ENCODE results near the gene BCL2. TPM values are rescaled to one million over a fixed set of nuclear protein-coding genes. Genes with fewer than 3 reads are reported as not detected.
"Not testable (repeated sequence)": the region's sequence is repeated elsewhere in the genome, so short reads cannot be mapped to it uniquely, and the experiment has no call there.

The BCL2 gene
- total RNA-seq, 1 donor = 11.8 TPM

DNA sequence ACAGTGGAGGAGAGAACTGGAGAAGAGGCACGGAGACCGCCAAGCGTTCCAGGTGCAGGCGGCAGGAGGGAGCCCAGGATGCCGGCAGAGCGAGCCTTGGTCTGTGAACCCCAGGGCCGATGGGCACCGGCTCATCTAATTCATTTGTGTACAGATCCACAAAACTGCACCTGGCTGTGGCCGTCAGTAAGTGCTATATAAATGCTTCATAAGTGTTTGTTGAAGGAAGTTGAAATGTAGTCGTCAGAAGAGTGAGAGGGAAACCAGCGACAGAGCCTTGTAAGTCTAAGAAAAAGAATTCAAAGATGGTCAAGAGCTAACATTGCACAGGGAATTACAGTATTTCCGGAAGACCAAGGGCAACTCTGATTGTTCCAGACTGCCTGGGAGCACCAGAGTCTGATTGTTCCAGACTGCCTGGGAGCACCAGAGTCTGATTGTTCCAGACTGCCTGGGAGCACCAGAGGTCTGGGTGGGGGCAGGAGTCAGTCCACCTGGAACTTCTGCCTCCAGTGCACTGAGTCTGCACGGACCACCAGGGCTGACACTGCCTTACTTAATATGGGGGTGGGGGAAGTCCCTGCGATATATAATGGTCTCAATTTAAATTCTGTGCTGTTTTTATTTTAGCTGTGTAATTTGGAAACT lies 112.3 kb downstream of the BCL2 start:
- no peak for DNase-seq (ENCODE audit: low read depth in 2 of 3, low spot score in 2 of 3)

DNA sequence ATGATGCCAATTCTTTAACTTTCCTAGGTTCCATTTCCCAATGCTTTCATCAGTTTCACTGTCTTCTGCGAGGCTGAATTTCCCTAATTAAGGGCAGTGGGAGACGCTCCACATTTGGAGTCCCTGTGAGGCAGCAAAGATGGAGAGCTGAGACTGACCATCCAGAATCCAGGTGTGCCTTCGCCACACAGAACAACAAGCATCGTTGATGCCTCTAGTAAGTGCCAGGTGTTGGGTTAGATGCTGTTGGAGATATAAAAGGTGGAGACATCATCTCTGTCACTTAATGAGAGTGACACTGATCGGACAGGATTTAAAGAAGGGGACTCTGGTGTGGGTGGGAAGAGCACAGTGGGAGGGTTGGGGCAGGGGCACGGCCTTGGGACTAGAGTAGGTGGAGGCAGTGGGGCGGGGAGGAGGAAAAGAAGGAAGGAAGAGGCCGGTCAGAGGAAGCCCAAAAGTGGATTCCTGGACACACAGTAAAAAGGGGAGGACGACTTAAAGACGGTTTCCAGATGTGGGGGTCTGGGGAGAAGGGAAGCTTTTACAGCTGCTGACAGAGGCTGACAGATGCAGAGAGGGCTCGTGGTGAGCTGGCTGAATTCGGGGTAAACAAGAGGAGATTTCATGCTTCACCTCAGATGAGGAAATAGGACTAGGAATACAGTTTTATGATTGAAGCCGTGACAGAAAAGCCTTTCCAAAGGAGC lies 113.0 kb downstream of the BCL2 start:
- DNase-seq (ENCODE audit: low read depth in 2 of 3, low spot score in 2 of 3) = no peak

DNA sequence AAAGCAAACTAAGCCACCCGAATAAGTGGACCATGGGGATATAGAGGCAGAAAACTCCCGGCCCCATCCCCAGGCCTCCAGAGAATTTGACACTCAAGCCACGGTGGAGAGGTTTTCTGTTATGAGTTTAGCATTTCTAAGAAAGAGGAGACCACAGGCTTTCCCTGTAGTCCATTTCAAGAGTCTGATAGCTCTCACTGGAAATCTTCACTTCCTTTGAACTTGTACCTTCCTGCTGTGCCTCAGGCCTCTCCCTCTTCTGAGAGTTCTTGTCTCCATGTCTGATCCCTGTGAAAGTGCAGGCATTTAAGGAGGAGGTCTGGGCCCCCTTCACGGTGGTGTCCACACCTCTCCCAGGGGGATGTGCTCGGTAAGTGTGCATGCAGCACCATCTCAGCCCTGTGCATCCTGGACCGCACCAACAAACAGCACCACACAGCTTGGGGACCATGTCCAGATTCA lies 113.7 kb downstream of the BCL2 start:
- DNase-seq (ENCODE audit: low read depth in 2 of 3, low spot score in 2 of 3) = no peak

DNA sequence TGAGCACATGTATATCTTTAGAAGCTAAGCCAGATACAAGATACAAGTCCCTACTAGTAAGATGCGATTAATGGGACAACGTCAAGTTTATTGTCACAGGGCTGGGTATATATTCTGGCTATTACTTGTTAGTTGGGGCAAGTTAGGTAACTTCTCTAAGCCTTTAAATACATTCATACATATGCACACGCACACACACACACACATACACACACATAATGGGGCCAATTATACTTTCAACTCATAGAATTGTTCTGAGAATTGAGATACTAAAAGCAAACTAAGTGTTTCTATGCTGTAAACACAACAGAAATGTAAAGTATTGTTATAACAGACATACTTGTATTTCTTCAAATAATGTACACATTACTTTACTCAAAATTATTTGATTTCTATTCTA lies 116.1 kb downstream of the BCL2 start:
- DNase-seq (ENCODE audit: low read depth in 2 of 3, low spot score in 2 of 3) = no peak

DNA sequence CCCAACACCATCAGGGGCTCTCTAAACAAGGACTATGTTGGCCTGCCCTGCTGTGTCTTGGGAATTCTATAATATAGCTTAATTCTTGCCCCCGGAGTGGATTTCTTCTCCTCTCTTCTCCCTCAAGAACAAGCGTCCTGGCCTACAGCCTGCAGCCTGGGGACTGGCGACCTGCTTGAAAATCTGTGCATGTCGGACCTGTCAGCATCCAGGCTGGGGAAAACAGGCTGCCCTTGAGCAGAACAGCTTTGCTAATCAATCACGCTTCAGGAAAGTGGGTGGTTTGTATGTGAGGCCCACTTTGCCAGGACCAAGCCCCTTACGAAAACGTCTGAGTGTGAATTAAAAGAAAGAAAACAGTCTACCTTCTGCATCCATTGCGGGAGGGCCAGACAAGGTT lies 116.7 kb downstream of the BCL2 start:
- DNase-seq (ENCODE audit: low read depth in 2 of 3, low spot score in 2 of 3) = no peak

DNA sequence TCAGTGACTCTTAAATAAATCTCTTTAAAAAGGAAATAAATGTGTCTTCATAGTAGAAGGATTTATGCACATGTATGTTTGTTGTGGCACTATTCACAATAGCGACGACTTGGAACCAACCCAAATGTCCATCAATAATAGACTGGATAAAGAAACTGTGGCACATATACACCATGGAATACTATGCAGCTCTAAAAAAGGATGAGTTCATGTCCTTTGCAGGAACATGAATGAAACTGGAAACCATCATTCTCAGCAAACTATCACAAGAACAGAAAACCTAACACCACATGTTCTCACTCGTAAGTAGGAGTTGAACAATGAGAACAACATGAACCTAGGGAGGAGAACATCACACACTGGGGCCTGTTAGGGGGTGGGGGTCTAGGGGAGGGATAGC lies 118.1 kb downstream of the BCL2 start:
- DNase-seq (ENCODE audit: low read depth in 2 of 3, low spot score in 2 of 3) = not testable (repeated sequence)

DNA sequence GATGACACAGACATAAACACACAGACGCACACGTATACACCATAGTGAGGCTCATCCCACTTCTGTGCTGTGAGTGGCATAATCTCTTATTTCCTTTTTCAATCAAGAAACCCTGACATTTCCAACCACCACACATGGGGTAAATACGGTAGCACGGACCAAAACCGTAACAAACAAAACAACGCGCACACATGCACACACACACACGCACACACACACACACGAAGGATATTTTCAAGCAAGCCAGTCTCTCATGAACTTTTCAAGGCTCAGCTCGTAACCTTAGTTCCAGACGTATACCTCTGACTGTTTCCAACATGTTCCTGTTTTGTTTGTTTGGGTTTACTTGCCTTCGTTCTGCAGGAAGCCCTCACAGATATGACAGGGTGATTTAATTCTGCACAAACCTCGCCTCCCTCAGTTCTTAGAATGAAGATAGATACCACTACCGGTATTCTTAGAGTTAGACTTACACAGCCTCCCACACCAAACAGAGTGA lies 119.8 kb downstream of the BCL2 start:
- DNase-seq (ENCODE audit: low read depth in 2 of 3, low spot score in 2 of 3) = peak in 2 of 3 donors; percentile 33 to 57

DNA sequence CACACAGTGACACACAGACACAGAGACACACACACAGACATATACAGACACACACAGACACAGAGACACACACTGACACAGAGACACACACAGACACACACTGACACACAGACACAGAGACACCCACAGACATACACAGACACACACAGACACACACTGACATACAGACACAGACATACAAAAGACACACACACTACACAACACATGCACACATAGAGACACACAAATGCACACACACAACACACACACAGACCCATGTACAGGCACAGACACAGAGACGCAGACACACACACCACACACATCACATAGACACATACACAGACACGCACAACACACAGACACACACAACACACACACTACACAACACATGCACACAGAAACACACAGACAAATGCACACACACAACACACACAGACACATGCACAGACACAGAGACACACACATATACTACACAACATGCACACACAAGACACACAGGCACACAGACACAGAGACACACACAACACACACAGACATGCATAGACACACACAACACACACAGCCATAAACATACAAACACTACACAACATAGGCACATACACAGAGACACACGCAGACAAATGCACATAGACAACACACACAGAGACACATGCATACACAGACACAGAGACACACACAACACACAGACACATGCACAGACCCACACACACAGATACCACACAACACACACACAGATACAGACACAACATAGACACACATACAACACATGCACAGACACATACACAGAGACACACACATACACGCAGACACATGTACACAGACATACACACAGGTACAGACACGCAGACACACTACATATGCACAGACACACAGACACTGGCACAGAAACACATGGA lies 120.5 kb downstream of the BCL2 start:
- no peak for DNase-seq (ENCODE audit: low read depth in 2 of 3, low spot score in 2 of 3)

DNA sequence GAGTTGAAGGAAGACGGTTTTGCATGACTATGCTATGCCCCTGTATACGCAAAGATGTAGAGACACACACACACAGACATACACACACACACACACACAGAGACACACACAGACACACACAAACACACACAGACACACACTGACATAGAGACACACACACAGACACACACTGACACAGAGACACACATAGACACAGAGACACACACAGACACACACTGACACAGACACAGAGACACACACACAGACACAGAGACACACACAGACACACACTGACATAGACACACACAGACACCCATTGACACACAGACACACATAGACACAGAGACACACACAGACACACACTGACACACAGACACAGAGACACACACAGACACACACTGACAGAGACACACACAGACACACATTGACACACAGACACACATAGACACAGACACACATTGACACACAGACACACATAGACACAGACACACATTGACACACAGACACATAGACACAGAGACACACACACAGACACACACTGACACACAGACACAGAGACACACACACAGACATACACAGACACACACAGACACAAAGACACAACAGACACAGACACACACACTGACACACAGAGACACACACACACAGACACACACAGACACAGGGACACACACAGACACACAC lies 121.3 kb downstream of the BCL2 start:
- DNase-seq (ENCODE audit: low read depth in 2 of 3, low spot score in 2 of 3) = no peak

DNA sequence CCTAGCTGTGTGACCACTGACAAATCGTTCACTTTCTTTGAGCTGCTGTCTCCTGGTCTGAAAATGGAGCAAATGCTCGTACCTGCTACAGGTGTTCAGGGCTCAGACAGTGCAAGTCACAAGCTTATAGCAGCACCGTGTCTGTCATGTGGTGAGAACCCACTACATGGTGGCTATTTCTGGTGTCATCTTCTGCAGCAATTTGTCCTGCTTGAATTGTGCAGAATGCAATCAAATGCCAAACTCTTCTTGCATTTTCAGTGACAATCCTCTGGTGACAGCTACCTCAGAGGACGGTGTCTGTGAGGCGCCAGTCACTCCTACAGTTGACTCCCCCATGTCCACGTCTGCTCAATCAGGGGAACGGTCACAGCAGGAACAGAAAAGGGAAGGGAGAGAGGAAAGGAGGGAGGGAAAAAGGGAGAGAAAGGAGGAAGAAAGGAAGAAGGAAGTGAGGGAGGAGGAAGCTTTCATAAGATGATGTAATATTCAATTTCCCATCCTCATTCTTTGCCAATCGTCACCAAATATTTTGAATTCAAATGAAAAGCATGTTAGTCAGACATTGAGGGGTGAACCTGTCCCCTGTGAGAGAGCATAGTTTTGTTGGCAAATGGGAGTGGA lies 122.2 kb downstream of the BCL2 start:
- DNase-seq (ENCODE audit: low read depth in 2 of 3, low spot score in 2 of 3) = no peak

DNA sequence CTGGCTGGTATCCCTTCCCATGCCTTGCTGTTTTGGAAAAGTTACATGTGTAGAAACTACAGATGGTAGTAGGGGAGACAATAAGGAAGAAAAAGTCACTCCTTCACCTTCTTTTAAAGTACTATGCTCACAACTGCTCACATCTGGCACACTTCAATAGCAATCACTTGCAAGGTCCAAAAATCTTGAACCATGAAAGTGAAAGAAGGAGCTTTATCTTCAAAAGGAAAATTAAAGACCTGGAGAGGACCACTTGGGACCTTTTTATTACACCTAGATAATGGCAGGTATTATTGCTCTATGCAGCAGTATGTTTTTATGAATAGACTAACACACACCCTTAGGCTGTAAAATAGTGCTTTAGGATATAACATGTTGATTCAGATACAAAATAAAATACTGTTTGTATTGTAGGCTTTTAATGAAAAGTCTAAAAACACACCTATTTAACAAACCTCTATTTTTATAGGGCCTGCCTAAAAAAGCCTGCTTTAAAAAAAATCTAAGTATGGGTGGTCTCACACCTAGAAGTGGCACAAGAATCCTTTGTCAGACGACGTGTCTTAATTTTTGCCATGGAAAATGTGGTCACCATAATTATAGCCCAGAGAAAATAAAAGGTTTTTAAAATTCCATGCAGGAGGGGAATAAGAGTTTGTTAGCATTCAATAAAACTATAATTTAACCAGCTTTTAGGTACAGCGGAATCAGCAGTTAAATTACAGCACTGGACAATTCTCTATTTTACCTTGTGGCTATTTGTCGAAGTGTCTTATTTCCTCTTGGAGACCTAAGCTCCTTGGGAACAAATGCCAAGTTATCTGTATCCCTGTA lies 124.0 kb downstream of the BCL2 start:
- DNase-seq (ENCODE audit: low read depth in 2 of 3, low spot score in 2 of 3) = no peak

DNA sequence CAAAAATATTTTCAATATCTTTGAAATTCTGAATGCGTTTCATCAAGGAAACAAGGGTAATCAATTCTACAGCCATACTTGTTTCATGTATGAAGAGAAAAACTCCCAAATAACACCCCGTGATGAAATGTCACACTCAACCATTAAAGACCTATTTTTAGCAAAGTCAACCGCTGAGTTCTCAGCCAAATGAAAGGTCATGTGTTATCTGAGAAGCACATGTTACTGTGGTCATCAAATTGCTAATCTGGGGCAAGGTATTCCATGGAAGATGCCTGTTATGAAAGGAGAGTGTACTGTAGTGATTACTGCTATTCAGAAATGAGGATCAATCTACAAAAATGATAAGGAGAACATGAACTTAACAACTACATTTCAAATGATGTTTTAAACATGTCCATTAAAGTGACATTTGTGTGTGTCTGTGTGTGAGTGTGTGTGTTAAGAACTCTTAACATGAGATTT lies 126.7 kb downstream of the BCL2 start:
- DNase-seq (ENCODE audit: low read depth in 2 of 3, low spot score in 2 of 3) = peak in 2 of 3 donors; percentile 36 to 64

DNA sequence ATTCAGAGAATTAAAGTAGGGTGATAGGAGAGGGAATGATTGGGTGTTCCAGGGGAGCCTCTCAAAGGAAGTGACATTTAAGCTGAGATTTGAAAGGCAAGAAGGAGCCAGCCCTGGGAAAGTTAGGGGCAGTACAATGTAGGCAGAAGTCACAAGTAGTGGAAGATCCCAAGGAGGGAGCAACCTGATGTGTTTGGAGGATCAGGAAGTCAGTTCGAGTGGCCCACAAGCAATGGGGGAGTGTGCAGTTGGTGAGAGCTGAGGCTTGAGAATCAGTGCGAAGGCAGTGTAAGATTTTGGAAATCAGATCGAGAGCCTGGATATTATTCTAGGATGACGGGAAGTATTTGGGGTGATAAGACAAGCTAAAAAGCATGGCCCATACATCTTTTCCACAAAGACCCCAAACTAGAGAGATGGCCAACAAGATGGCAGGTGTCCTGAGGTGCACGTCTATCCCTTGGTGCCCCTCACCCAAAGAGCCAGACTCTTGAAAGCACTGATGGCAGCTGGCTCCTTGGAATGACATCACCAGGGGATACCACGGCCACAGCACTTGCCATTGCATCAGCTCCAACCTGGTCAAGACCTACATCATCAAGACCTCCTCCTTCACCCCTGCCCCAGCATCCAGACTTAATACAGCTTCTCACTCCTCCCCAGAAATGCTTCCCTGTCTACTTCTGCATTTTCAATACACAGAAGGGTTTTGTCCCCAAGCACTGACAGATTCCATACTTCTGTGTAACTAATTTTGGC lies 127.3 kb downstream of the BCL2 start:
- peak in 2 of 3 donors; percentile 30 to 63 for DNase-seq (ENCODE audit: low read depth in 2 of 3, low spot score in 2 of 3)

DNA sequence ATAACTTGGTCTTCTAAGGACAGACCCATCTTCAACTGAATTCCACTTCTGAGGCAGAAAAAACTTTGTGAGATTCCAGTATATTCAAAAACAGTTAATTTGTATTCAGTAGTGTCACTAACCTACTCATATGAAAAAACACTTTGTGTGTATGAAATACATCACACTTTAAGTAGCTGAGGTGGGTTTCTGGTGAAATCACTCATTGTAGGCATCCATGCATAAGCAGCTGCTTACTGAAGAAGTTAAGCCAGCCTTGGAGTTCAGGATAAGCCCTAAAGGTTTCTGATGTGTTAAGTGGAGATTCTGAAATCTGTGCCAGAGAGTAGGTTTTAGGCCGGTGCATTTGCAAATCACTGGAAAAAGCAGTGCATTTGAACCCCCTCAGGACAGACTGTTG lies 128.2 kb downstream of the BCL2 start:
- no peak for DNase-seq (ENCODE audit: low read depth in 2 of 3, low spot score in 2 of 3)

DNA sequence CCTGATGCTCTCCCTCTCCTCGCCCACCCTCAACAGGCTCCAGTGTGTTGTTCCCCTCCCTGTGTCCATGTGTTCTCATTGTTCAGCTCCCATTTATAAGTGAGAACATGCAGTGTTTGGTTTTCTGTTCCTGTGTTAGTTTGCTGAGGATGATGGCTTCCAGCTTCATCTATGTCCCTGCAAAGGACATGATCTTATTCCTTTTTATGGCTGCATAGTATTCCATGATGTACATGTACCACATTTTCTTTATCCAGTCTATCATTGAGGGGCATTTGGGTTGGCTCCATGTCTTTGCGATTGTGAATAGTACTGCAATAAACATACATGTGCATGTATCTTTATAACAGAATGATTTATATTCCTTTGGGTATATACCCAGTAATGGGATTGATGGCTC lies 128.7 kb downstream of the BCL2 start:
- not testable (repeated sequence) for DNase-seq (ENCODE audit: low read depth in 2 of 3, low spot score in 2 of 3)

DNA sequence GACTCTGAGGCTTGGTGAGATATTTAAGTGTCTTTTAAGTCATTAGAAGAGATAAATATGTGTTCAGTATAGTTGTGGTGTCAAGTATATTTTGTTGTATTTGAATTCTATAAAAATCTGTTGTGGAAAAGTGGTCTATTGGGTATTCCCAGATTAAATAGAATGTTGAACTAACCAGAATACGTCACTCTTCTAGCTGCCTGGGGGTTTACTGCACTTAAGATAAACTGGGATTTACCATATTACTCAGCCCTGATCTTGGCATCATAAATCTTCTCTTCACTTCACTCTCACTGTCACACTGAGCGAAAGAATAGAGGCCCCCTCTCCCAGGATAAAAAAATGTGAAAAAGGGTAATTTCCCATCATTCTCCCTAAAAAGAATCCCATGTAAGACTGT lies 129.8 kb downstream of the BCL2 start:
- DNase-seq (ENCODE audit: low read depth in 2 of 3, low spot score in 2 of 3) = no peak

DNA sequence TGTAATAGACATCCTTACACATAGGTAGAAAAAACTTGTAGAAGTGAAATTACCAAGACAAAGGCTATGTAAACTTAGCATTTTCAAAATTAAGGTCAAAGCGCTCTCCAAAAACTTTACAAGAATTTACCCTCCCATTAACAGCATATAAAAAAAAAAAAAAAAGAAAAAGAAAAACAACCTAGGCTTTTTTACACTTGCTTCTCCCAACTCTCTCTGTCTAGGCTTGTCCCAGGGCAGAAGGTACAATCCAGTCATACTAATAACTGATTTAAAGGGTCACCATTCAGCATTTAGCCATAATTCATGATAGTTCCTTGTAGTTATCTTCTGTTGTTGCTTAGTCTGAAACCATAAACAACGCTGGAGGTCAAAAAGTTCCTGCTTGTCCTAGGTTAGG lies 130.5 kb downstream of the BCL2 start:
- no peak for DNase-seq (ENCODE audit: low read depth in 2 of 3, low spot score in 2 of 3)

DNA sequence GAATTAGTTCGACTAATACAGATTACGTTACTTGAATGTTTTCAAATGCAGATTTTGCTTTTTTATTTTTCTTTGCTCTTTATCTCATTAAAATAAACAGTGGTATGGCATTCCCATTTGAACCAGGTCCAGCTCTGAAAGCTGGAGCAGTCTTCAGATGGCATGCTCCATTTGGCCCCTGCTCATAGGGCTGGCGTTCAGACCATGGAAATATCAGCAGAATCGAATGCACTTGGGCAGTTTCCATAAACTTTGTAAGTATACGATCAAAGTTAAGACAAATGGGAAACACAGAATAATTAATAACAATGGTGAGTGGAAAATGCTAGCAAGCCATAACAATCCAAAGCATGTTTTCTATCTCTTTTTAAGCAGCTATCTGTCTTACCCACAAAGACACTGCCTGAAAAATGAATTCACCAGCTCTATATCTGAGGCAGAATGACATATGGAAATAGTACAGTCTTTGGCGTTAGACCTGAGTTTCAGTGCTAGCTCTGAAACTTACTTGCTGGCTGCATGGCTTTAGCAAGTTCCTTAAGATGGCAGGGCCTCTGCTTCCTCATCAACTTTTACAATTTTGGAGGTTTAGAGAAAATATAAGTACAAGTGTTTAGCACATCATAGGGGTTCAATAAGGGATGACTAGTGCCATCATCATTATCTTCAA lies 131.6 kb downstream of the BCL2 start:
- DNase-seq (ENCODE audit: low read depth in 2 of 3, low spot score in 2 of 3) = no peak

All from hematopoietic multipotent progenitor cell (in vitro differentiated cells).